Neural progenitor cell (in vitro differentiated cells): ENCODE results near the gene HELB.

ENCODE experiments used
- EZH2 ChIP-seq: fragments of 200-600 bp; sonication (generic); IDR thresholded peaks from 2 replicates; pipeline ENCODE4 v1.6.1; 2017; ENCODE audit warnings: antibody characterized with exemption, mild to moderate bottlenecking, moderate library complexity
- EZH2phosphoT487 ChIP-seq: fragments of 200-600 bp; sonication (generic); IDR thresholded peaks from 2 replicates; pipeline ENCODE4 v1.6.1; 2017; ENCODE audit warnings: antibody characterized with exemption
- TF ChIP-seq, protein P1 (sequence below): fragments of 200-600 bp; sonication (generic); IDR thresholded peaks from 2 replicates; pipeline ENCODE4 v1.5.1; 2017; ENCODE audit warnings: antibody characterized with exemption, mild to moderate bottlenecking

DNA sequence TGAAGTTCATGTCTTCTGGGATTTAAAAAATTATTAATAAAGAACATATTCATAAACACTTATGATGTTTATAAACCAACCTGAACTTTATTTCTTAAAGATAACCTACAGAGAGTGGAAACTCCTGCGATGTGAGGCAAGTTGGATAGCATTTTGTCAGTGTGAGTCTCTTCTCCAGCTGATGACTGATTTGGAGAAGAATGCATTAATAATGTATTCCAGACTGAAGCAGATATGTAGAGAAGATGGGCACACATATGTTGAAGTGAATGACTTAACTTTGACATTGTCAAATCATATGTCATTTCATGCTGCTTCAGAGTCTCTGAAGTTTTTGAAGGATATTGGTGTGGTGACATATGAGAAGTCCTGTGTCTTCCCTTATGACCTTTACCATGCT, 7.3 kb downstream of the HELB start:
- TF ChIP-seq, protein P1, sequence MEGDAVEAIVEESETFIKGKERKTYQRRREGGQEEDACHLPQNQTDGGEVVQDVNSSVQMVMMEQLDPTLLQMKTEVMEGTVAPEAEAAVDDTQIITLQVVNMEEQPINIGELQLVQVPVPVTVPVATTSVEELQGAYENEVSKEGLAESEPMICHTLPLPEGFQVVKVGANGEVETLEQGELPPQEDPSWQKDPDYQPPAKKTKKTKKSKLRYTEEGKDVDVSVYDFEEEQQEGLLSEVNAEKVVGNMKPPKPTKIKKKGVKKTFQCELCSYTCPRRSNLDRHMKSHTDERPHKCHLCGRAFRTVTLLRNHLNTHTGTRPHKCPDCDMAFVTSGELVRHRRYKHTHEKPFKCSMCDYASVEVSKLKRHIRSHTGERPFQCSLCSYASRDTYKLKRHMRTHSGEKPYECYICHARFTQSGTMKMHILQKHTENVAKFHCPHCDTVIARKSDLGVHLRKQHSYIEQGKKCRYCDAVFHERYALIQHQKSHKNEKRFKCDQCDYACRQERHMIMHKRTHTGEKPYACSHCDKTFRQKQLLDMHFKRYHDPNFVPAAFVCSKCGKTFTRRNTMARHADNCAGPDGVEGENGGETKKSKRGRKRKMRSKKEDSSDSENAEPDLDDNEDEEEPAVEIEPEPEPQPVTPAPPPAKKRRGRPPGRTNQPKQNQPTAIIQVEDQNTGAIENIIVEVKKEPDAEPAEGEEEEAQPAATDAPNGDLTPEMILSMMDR = no peak
- TF ChIP-seq EZH2phosphoT487 (no peak), EZH2 (no peak)
